ENCODE measurements around the gene NEK4. TPM values are rescaled to one million over a fixed set of nuclear protein-coding genes. Genes with fewer than 3 reads are reported as not detected.
"Not testable (repeated sequence)": the region's sequence is repeated elsewhere in the genome, so short reads cannot be mapped to it uniquely, and the experiment has no call there.

The NEK4 gene
- polyA plus RNA-seq, 3 donors, result 24.2 to 28.7 (median 27.3) TPM

GRCh38 chr3:52679811-52680210 lies 90.9 kb downstream of the NEK4 start:
- DNase-seq (ENCODE audit: low read depth in 3 of 3, low spot score in 2 of 3), result no peak

GRCh38 chr3:52679199-52679538 lies 91.6 kb downstream of the NEK4 start:
- no peak for DNase-seq (ENCODE audit: low read depth in 3 of 3, low spot score in 2 of 3)

GRCh38 chr3:52678265-52679198 lies 92.2 kb downstream of the NEK4 start:
- DNase-seq (ENCODE audit: low read depth in 3 of 3, low spot score in 2 of 3), result no peak

- DNase-seq (ENCODE audit: low read depth in 3 of 3, low spot score in 2 of 3), result not testable (repeated sequence)
Measured at GRCh38 chr3:52676201-52676600, 94.5 kb downstream of the NEK4 start.

- no peak for DNase-seq (ENCODE audit: low read depth in 3 of 3, low spot score in 2 of 3)
Measured at GRCh38 chr3:52671676-52672075, 99.1 kb downstream of the NEK4 start.

- no peak for DNase-seq (ENCODE audit: low read depth in 3 of 3, low spot score in 2 of 3)
Measured at GRCh38 chr3:52670621-52671521, 99.9 kb downstream of the NEK4 start.

GRCh38 chr3:52663098-52663497 lies 107.6 kb downstream of the NEK4 start:
- no peak for DNase-seq (ENCODE audit: low read depth in 3 of 3, low spot score in 2 of 3)

GRCh38 chr3:52660046-52660445 lies 110.7 kb downstream of the NEK4 start:
- no peak for DNase-seq (ENCODE audit: low read depth in 3 of 3, low spot score in 2 of 3)

Other genes with a start within 250 kb of the NEK4 start
- 100 to 1,000 TPM; 142 to 162 (median 158) TPM for gene NT5DC2, start 237.1 kb downstream of the NEK4 start, polyA plus RNA-seq (ENCODE audit: insufficient read length in 3 of 3)
- gene UQCC5, start 234.3 kb downstream of the NEK4 start, polyA plus RNA-seq (ENCODE audit: insufficient read length in 3 of 3), result 10 to 100 TPM; 15.2 to 17.2 (median 15.2) TPM
- 10 to 100 TPM; 56.4 to 63.4 (median 58.7) TPM for gene PBRM1, start 85.0 kb downstream of the NEK4 start, polyA plus RNA-seq (ENCODE audit: insufficient read length in 3 of 3)
- gene GNL3, start 84.9 kb downstream of the NEK4 start, polyA plus RNA-seq (ENCODE audit: insufficient read length in 3 of 3), result 100 to 1,000 TPM in 1 of 3 donors, 10 to 100 TPM in 2; 95.2 to 107 (median 98.3) TPM
- 100 to 1,000 TPM; 140 to 150 (median 147) TPM for gene GLT8D1, start 65.1 kb downstream of the NEK4 start, polyA plus RNA-seq (ENCODE audit: insufficient read length in 3 of 3)
- 100 to 1,000 TPM; 166 to 171 (median 169) TPM for gene SPCS1, start 64.8 kb downstream of the NEK4 start, polyA plus RNA-seq (ENCODE audit: insufficient read length in 3 of 3)
- gene ITIH1, start 6.7 kb upstream of the NEK4 start, polyA plus RNA-seq (ENCODE audit: insufficient read length in 3 of 3), result under 1 TPM in 2 of 3 donors, not detected in 1; 0.35 to 0.48 TPM
- 1 to 10 TPM; 4.1 to 6.0 (median 5.1) TPM for gene ITIH3, start 23.9 kb upstream of the NEK4 start, polyA plus RNA-seq (ENCODE audit: insufficient read length in 3 of 3)
- 1 to 10 TPM; 4.3 to 7.0 (median 5.2) TPM for gene ITIH4, start 59.7 kb upstream of the NEK4 start, polyA plus RNA-seq (ENCODE audit: insufficient read length in 3 of 3)
- gene MUSTN1, start 64.1 kb upstream of the NEK4 start, polyA plus RNA-seq (ENCODE audit: insufficient read length in 3 of 3), result under 1 TPM in 2 of 3 donors, not detected in 1; 0.22 to 0.45 TPM
- gene STIMATE, start 126.6 kb upstream of the NEK4 start, polyA plus RNA-seq (ENCODE audit: insufficient read length in 3 of 3), result 10 to 100 TPM; 14.7 to 15.8 (median 15.2) TPM

Measured in right renal cortex interstitium (tissue), 3 donors.